ENCODE results near the gene AP5B1.
A peak's percentile ranks its signal among the peaks of the same experiment; 100 is the strongest.

DNA sequence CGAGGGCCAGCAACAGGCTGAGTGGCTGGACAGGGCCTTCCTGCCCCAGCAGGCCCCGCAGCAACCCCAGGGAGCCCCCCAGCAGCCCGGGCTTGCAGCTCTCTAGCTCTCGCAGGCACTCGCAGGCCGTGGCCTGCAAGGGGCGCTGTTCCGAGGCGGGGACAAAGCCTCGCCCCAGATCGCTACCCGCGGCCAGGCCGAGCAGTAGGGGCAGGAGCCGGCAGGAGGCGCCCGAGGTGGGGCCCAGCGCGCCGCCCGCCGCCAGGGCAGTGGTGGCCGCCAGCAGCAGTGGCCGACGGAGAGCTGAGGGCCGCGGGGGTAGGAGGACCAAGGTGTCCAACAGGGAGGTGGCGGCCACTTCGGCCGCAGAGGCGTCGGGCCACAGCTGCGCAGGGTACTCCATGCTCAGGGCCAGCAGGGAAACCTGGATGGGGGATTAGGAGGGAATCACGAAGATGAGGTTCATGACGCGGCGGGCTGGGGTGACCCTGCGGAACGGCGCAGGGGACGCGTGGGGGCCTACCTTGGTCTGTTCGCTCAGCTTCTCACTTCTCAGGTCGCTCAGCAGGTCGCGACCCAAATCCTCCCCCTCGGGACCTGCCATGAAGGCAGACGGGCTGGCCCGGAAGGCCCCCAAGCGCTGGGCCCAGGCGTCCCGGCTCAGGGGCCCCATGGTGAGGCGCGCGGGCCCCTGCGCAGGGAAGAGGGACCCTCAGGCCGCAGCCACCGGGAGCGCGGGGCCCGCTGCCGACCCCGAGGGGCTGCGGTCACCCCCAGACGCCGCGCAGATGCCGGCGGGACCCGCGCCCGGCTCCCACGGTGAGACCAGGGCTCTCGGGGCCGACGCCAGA, 632 bp downstream of the AP5B1 start:
- TF ChIP-seq, protein P1, sequence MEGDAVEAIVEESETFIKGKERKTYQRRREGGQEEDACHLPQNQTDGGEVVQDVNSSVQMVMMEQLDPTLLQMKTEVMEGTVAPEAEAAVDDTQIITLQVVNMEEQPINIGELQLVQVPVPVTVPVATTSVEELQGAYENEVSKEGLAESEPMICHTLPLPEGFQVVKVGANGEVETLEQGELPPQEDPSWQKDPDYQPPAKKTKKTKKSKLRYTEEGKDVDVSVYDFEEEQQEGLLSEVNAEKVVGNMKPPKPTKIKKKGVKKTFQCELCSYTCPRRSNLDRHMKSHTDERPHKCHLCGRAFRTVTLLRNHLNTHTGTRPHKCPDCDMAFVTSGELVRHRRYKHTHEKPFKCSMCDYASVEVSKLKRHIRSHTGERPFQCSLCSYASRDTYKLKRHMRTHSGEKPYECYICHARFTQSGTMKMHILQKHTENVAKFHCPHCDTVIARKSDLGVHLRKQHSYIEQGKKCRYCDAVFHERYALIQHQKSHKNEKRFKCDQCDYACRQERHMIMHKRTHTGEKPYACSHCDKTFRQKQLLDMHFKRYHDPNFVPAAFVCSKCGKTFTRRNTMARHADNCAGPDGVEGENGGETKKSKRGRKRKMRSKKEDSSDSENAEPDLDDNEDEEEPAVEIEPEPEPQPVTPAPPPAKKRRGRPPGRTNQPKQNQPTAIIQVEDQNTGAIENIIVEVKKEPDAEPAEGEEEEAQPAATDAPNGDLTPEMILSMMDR (IDR thresholded peaks at IDR 0.05; ENCODE audit: insufficient read depth, low read length), result peak; percentile 78
- TF ChIP-seq SPI1 (IDR thresholded peaks at IDR 0.05; ENCODE audit: borderline replicate concordance, low read depth), result no peak
- peak; percentile 77 for TF ChIP-seq POLR2AphosphoS5 (IDR thresholded peaks at IDR 0.05; ENCODE audit: low read depth)
- TF ChIP-seq GABPA (IDR thresholded peaks at IDR 0.05; ENCODE audit: low read depth), result no peak
